ENCODE data around the gene ACTBL2.
"Not testable (repeated sequence)": the region's sequence is repeated elsewhere in the genome, so short reads cannot be mapped to it uniquely, and the experiment has no call there.

The ACTBL2 gene

DNA sequence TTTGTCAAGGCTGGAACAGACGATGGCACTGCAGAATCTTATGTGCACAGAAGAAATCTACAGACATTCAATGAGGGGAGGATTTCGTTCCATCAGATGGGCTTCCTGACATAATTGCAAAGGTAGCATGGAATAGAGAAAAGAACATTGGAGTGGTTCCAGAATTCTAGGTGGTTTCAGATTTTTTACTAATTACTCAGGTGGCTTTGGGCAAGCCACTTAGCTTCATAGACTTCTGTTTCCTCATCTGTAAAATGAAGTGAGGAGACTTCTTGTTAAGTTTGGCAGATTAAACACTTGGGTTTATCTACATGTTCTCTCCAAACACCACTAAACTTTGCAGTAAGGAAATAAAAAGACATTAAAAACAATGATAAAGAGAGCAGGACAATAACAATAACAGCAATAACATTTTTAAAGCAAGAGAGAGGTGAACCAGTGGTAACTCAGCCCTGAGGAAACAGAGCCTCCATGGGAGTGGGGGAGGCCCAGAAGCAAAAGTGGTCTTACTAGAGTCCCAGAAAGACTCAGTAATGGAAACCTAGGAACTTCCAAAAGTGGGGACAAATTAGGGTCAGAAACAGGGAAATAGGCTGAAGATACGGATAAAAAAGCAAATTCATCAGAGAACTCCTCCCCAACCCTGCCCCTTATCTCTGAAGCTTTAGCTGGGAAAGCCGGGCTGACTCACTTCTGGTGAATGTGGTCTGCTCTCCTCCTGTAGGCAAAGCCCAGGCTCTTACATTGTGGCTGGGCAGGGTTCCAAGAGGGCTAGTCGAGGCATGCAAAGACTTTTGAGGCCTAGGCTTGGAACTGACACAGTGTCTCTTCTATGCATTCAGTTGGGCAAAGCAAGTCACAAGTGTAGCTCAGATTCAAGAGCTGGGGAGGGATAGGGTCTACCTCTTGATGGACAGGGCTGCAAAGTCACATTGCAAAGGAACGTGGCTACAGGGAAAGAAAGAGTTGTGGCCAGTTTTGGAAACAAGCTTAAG lies 11.8 kb upstream of the ACTBL2 start:
- DNase-seq = peak in 1 of 2 experiments; percentile 7

- no peak for DNase-seq
These were observed 10.4 kb upstream of the ACTBL2 start for GRCh38 chr5:57493034-57493433.

DNA sequence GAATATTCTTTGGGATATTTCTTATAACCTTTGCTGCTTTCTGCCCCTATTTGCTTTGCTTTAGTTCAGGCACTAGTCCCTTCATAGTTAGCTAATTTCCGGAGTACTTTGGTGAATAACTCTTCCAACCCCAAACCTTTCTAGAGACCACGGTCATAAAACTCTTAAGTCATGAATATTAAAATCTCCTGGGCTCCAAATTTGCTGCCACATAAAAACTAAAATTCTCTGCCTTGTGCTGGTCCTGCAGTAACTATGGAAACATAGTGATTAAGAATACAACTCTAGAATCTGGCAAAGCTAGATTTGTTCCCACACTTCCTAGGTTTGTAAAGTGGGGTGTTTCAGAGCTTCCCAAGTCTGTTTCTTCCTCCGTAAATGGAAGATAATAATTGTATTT lies 10.0 kb upstream of the ACTBL2 start:
- no peak for DNase-seq

- DNase-seq = no peak
These were observed 8.9 kb upstream of the ACTBL2 start for GRCh38 chr5:57491369-57491965.

- DNase-seq = no peak
These were observed 5.8 kb upstream of the ACTBL2 start for GRCh38 chr5:57488215-57488955.

GRCh38 chr5:57486027-57486602 lies 3.5 kb upstream of the ACTBL2 start:
- no peak for DNase-seq

GRCh38 chr5:57478826-57479225 lies 3.8 kb downstream of the ACTBL2 start:
- no peak for DNase-seq

GRCh38 chr5:57476601-57477056 lies 6.0 kb downstream of the ACTBL2 start:
- no peak for DNase-seq

GRCh38 chr5:57470339-57470738 lies 12.3 kb downstream of the ACTBL2 start:
- DNase-seq = no peak

DNA sequence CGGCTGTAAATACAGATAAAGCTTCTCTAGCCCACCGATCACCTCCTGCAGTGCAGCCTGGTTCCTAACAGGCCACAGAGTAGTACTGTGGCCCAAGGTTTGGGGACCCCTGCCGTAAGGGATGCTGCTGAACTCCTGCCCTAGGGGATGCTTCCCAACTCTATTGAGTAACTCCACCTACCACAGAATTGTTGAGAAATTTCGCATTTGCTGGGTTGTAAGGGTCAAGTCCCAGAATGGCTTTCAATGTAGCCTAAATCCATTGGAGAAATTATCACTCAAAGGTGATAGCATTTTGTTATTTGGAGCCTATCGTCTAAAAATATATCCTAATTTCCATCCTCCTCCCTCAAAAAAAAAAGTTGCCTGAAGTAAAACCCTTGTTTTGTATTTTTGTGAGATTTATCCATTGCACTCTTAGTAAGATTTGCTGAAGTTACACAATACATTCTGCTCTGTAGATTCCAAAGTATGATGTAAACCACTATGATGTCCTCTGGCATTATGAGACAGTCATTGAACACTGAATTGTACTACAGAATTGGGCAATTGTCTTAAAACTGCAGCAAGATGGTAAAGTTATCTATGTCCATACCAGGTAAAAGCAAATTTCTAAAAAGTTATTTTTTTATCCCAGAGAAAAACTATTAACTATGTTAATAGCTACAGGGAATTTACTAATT lies 14.0 kb downstream of the ACTBL2 start:
- DNase-seq = no peak

DNA sequence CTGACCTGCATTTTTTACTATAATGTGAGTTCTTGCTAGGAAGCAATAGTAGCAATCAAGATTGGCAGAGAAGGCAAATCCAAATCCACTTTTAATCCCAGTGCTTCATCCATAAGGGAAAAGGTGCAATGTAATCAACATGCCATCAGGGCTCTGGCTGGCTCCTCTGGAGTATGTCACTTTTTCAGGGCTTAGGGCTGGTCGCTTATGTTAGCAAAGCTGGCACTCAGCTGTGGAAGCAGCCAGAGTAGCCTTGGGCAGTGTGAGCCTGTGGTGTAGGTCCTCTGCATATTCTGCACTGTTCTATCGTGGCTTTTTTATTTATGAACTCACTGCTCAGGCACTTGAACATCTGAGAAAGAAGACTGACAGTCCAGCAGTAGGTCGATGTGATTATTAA lies 16.1 kb downstream of the ACTBL2 start:
- no peak for DNase-seq

- not testable (repeated sequence) for DNase-seq
These were observed 22.6 kb downstream of the ACTBL2 start for GRCh38 chr5:57460056-57460455.

DNA sequence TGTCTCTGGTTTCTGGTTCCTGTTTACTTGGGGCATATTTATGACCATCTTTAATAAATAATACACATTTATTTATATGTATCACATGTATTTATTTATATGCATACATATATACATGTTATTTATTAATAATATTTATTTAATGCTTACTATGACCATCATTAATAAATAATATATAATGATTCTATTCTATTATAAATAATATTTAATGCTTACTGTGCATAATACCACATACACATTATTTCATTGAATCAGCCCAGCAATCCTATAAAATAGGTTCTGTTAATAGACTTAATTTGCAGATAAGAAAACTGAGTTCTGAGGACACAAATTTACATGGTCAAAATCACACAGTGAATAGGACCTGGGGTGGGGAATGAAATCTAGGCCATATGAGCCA lies 24.2 kb downstream of the ACTBL2 start:
- DNase-seq = no peak

DNA sequence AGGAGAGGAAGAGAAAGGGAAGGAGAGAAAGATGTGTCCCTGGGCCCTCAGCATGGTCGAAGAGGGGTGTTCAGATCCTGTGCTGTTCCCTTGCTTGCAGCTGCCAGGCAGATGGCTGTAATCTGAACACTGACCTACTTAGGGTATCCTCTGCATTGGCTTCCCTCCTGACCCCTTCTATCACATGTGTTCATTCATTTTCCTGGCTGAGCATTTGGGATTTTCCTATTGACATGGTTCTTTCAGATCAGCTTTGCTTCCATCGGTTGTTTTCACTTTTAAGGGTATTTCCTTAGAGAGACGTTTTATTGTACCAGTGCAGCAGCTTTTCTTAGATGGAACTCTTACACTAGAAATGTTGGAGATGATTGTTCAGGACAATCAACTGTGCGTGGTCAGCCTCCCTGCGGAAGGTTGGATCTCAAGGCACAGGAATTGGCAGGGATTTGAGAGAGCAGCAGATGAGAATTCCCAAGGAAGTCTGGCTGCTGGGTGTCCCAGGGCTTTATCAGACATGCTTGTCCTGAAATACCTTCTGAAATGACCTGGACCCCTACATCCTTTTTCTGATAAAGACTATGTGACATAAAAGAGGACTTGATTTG lies 26.0 kb downstream of the ACTBL2 start:
- DNase-seq = no peak

- DNase-seq = no peak
These were observed 26.8 kb downstream of the ACTBL2 start for GRCh38 chr5:57455511-57456455.

DNA sequence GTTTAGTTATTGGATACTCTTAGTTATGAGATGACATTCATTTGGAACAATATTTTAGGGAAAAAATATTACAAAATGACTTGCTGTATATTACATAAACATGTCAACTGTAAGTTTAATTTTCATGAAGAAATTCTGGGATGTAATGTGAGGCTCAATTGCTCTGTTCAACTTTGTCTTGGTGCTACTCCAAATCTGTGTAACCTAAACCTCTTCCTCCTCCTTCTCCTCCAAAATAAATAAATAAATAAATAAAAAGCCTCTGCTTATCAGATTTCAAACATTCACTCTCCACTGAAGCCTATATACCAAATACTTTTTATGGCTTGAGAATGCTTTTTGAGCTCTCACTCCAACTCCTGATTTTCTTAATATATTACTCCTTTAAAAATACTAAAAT lies 27.7 kb downstream of the ACTBL2 start:
- no peak for DNase-seq

DNA sequence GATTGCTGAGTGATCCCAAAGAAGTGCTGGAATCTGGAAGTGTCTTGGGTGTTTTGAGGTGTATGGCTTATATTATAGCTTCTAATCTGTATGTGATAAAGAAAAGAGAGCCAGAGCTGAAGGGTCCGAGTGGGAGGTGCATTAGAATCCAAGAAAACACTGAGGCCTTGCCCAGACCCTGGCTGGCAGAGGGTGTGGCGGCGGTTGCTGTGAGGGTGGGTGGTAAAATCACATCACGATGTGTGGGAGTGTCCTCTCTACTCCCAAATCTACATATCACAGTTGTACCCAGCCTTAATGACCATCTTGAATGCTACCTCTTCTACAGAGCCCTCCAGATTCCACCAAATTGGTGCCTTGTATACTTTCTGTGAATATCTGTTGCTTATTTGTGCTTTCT lies 28.9 kb downstream of the ACTBL2 start:
- no peak for DNase-seq

GRCh38 chr5:57452885-57453284 lies 29.7 kb downstream of the ACTBL2 start:
- DNase-seq = no peak

- peak; percentile 67 to 93 for DNase-seq
These were observed 31.4 kb downstream of the ACTBL2 start for GRCh38 chr5:57450991-57451876.

DNA sequence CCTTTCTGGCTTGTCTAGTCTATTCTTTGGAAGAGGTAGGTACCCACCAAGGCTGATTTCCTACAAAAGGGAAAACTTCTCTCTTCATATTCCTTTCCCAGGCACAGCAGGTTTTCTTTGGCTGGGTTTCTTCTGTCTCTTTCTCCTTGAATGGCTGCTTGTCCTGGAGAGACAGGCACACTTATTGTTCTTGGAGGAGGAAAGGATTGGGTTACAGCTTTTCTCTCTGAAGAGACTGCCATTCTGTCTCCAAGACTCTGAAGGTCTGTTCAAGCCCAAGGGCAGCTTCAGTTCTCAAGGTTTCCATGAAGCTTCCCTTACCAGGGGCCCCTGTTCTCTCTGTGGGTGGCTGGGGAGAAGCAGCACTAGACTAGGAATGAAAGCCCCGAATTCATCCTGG lies 33.9 kb downstream of the ACTBL2 start:
- DNase-seq = no peak
